PFSK-1 (cell line): Measurements from ENCODE around the gene ZRANB1.

Source experiments
- FOXP2 ChIP-seq: optimal IDR thresholded peaks from 2 replicates; pipeline ENCODE3; 2011; ENCODE audit warnings: borderline replicate concordance, control low read depth, inconsistent platforms; ENCODE audit not compliant: insufficient read depth; ENCODE audit errors: extremely low read length, extremely low read depth
- POLR2AphosphoS5 ChIP-seq: IDR thresholded peaks from 2 replicates; pipeline ENCODE4 v1.6.1; 2012; ENCODE audit warnings: low read depth, mild to moderate bottlenecking, control low read depth, low read length, moderate library complexity
- SIN3A ChIP-seq: IDR thresholded peaks from 2 replicates; pipeline ENCODE4 v1.6.1; 2012; ENCODE audit warnings: mild to moderate bottlenecking, low read length, moderate library complexity, borderline replicate concordance; ENCODE audit not compliant: insufficient read depth
- TAF1 ChIP-seq: IDR thresholded peaks from 2 replicates; pipeline ENCODE4 v1.6.1; 2012; ENCODE audit warnings: low read length, control low read depth, borderline replicate concordance; ENCODE audit not compliant: insufficient read depth
- TF ChIP-seq, protein P1 (sequence below), 2 experiments: IDR thresholded peaks; 2 replicates each; pipeline versions ENCODE4 v1.6.1 to v1.8.0; 2011 to 2012; ENCODE audit warnings: low read depth in 2 of 2, low read length in 2 of 2, control low read depth in 1 of 2, inconsistent platforms in 1 of 2, mild to moderate bottlenecking in 1 of 2, moderate library complexity in 1 of 2; ENCODE audit not compliant: insufficient read depth in 1 of 2

The ZRANB1 gene

DNA sequence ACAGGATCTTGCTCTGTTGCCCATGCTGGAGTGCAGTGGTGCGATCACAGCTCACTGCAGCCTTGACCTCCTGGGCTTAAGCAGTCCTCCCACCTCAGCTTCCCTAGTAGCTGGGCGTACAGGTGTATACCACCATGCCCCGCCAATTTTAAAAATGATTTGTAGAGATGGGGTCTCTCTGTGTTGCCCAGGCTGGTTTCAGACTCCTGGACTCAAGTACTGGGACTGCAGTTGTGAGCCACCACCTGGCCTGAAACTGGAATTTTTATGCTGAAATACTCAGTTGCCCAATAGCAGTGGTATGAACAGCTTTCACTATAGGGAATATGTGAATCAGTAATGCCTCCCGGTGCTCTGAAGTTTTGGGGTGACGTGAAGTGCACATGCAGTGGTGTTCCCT lies 7.6 kb downstream of the ZRANB1 start:
- TF ChIP-seq, protein P1, sequence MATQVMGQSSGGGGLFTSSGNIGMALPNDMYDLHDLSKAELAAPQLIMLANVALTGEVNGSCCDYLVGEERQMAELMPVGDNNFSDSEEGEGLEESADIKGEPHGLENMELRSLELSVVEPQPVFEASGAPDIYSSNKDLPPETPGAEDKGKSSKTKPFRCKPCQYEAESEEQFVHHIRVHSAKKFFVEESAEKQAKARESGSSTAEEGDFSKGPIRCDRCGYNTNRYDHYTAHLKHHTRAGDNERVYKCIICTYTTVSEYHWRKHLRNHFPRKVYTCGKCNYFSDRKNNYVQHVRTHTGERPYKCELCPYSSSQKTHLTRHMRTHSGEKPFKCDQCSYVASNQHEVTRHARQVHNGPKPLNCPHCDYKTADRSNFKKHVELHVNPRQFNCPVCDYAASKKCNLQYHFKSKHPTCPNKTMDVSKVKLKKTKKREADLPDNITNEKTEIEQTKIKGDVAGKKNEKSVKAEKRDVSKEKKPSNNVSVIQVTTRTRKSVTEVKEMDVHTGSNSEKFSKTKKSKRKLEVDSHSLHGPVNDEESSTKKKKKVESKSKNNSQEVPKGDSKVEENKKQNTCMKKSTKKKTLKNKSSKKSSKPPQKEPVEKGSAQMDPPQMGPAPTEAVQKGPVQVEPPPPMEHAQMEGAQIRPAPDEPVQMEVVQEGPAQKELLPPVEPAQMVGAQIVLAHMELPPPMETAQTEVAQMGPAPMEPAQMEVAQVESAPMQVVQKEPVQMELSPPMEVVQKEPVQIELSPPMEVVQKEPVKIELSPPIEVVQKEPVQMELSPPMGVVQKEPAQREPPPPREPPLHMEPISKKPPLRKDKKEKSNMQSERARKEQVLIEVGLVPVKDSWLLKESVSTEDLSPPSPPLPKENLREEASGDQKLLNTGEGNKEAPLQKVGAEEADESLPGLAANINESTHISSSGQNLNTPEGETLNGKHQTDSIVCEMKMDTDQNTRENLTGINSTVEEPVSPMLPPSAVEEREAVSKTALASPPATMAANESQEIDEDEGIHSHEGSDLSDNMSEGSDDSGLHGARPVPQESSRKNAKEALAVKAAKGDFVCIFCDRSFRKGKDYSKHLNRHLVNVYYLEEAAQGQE (IDR thresholded peaks at IDR 0.05; ENCODE audit: insufficient read depth in 1 of 2, low read depth in 2 of 2, low read length in 2 of 2), result no peak
- TF ChIP-seq POLR2AphosphoS5 (no peak), TAF1 (no peak), SIN3A (no peak), FOXP2 (no peak)

DNA sequence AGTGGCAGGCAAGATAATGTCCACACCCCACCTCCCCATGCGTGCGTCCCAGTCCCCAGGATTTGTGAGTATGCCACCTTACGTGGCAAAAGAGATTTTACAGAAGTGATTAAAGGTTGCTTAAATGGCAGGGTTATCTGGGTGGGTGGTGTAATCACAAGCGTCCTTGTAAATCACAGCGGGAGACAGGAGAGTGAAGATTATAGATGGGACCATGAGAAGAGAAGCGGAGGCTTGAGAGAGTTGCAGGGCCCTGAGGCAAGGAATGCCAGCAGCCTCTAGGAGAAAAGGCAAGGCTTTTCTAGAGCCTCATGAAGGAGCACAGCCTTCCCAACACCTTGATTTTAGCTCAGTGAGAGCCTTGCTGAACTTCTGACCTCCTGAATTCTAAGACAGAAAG lies 10.2 kb downstream of the ZRANB1 start:
- no peak for TF ChIP-seq FOXP2

DNA sequence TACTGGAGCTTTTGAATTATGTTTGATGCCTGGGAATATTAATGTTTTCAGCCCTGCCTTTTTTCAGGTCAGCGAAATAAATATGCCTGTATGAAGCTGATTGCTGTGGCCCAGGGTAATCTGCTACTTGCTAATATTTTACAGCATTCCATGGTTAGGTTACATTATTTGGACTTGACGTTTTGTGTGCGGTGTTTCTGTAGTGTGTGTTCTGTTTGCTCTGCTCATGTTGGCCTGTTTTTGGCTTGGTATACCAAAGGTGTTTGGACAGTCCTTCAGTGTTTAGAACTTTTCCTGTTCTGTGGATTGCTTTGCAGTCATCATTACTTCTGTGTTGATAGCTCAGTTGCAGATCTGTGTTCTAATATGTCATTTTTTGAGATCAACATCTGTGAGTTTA lies 11.5 kb downstream of the ZRANB1 start:
- no peak for TF ChIP-seq SIN3A

DNA sequence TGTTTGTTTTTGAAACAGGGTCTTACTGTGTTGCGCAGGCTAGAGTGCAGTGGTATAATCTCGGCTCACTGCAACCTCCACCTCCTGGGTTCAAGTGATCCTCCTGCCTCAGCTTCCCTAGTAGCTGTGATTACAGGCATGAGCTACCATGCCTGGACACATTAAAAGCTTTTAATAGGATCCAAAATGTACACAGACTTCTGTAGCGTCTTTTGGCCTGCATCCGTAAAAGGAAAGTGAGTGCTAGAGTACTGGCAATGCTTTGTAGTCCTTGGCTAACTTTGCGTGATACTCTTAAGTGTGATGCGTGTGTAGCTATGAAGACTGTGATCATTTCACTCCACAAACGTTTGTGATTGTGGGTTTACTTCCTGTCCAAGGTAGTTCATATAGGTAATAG lies 13.3 kb downstream of the ZRANB1 start:
- TF ChIP-seq SIN3A (no peak), TAF1 (no peak), POLR2AphosphoS5 (no peak), FOXP2 (no peak)
- TF ChIP-seq, protein P1 (IDR thresholded peaks at IDR 0.05; ENCODE audit: insufficient read depth in 1 of 2, low read depth in 2 of 2, low read length in 2 of 2), result no peak

GRCh38 chr10:124955868-124956267 lies 13.9 kb downstream of the ZRANB1 start:
- TF ChIP-seq FOXP2 (no peak), POLR2AphosphoS5 (no peak), TAF1 (no peak), SIN3A (no peak)
- TF ChIP-seq, protein P1 (IDR thresholded peaks at IDR 0.05; ENCODE audit: insufficient read depth in 1 of 2, low read depth in 2 of 2, low read length in 2 of 2), result no peak

DNA sequence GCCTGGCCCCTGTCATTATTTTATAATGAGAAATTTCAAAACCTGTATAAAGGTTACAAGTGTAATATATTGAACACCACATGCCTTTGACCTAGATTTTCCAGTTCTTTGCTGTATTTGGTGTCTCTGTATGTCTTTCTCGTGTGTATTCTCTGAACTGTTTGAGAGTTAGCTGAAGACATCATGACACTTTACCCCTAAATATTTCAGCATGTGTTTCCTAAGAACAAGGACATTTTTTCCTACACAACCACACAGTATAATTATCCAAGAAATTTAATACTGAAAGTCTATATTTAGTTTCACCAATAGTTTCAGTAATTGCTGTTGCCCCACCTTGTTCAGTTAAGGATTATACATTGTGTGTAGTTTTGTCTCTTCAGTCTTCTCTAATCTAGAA lies 14.8 kb downstream of the ZRANB1 start:
- TF ChIP-seq TAF1, result no peak
- no peak for TF ChIP-seq FOXP2
- TF ChIP-seq POLR2AphosphoS5, result no peak
- TF ChIP-seq, protein P1 (IDR thresholded peaks at IDR 0.05; ENCODE audit: insufficient read depth in 1 of 2, low read depth in 2 of 2, low read length in 2 of 2), result no peak
- TF ChIP-seq SIN3A, result no peak
